Breast epithelium (tissue), 4 donors: ENCODE results near the gene OTUD3. TPM values are rescaled to one million over a fixed set of nuclear protein-coding genes. Genes with fewer than 3 reads are reported as not detected.
"Not testable (repeated sequence)": the region's sequence is repeated elsewhere in the genome, so short reads cannot be mapped to it uniquely, and the experiment has no call there.

Experiments
- DNase-seq, 2 donors: peaks; one replicate each; pipeline ENCODE4 v3.0.0-alpha.2; 2019; ENCODE audit warnings: low spot score in 2 of 2
- H3K27ac ChIP-seq, 2 donors: fragments of 200-600 bp; sonication (generic) in 1 of 2; one replicate each; pipeline ENCODE4 v1.5.1; 2016 to 2019; ENCODE audit warnings: mild to moderate bottlenecking in 1 of 2
- H3K27me3 ChIP-seq, 2 donors: fragments of 200-600 bp; sonication (generic) in 1 of 2; one replicate each; pipeline versions ENCODE4 v1.5.1 to v1.6.0; 2017 to 2019; ENCODE audit warnings: control low read depth in 1 of 2, mild to moderate bottlenecking in 1 of 2
- H3K36me3 ChIP-seq: fragments of 200-600 bp; one replicate; pipeline ENCODE4 v1.5.1; 2019
- H3K4me1 ChIP-seq, 2 donors: fragments of 200-600 bp; sonication (generic); one replicate each; pipeline ENCODE4 v1.5.1; 2016 to 2019; ENCODE audit warnings: control low read depth in 1 of 2
- H3K4me3 ChIP-seq, 3 donors: fragments of 200-600 bp; sonication (generic); 1 replicate in 2 of 3; 2 replicates in 1 of 3; pipeline ENCODE4 v1.5.1; 2016 to 2019; ENCODE audit warnings: mild to moderate bottlenecking in 3 of 3, moderate library complexity in 2 of 3
- H3K9me3 ChIP-seq, 2 donors: fragments of 200-600 bp; sonication (generic) in 1 of 2; one replicate each; pipeline ENCODE4 v1.5.1; 2016 to 2019; ENCODE audit warnings: control low read depth in 1 of 2
- CTCF ChIP-seq, 3 donors: fragments of 450-650 bp; IDR thresholded peaks; one replicate each; pipeline ENCODE4 v1.5.1; 2016 to 2017; ENCODE audit warnings: antibody characterized with exemption in 3 of 3, mild to moderate bottlenecking in 3 of 3, moderate library complexity in 3 of 3
- POLR2A ChIP-seq: fragments of 450-650 bp; IDR thresholded peaks from one replicate; pipeline ENCODE4 v1.6.1; 2016; ENCODE audit warnings: antibody characterized with exemption, mild to moderate bottlenecking, moderate library complexity
- POLR2AphosphoS5 ChIP-seq, 3 donors: sonication (generic); formaldehyde crosslinking; IDR thresholded peaks; one replicate each; pipeline ENCODE4 v1.6.1; 2017; ENCODE audit warnings: antibody characterized with exemption in 3 of 3
- intact Hi-C: fragments of 100-400 bp; cut with DNase I; formaldehyde crosslinking; loops from one replicate; pipeline ENCODE4 v1.15.1; 2023; ENCODE audit warnings: low total_unique reads
- total RNA-seq, 3 donors: library from RNA; depleted of rRNA; stranded (reverse); fragments of >200 nt; gene quantifications; one replicate each; pipeline ENCODE4 v1.1.0, GENCODE V29; 2016

OTUD3 gene
- total RNA-seq, 3 donors from 2014 or later = 5.8 to 11.1 (median 8.5) TPM

- no peaks in the 10 kb centered on the region for H3K27me3 ChIP-seq
- intact Hi-C loops = no loop called here
- H3K27ac ChIP-seq = no peak overlapping the region
- no peak overlapping the region for H3K4me3 ChIP-seq
- H3K9me3 ChIP-seq = no peaks in the 10 kb centered on the region
- H3K4me1 ChIP-seq = peaks cover 0 to 12% of the 10 kb centered on the region in 2 donors
- DNase-seq = no peak
- no peaks in the 10 kb centered on the region for H3K36me3 ChIP-seq
- TF ChIP-seq POLR2A (no peak), POLR2AphosphoS5 (IDR thresholded peaks at IDR 0.05) (no peak), CTCF (IDR thresholded peaks at IDR 0.05) (no peak)
These were observed 3.0 kb upstream of the OTUD3 start for GRCh38 chr1:19879227-19879626.

- Histone ChIP-seq H3K9me3 (no peaks in the 10 kb centered on the region), H3K4me1 (peaks cover 0 to 12% of the 10 kb centered on the region in 2 donors), H3K27ac (no peak overlapping the region), H3K27me3 (no peaks in the 10 kb centered on the region), H3K36me3 (no peaks in the 10 kb centered on the region), H3K4me3 (no peak overlapping the region)
- intact Hi-C loops = no loop called here
- TF ChIP-seq POLR2AphosphoS5 (IDR thresholded peaks at IDR 0.05) (no peak), CTCF (IDR thresholded peaks at IDR 0.05) (no peak), POLR2A (no peak)
- DNase-seq = no peak
These were observed 2.5 kb upstream of the OTUD3 start for GRCh38 chr1:19879661-19880060.

- H3K27ac ChIP-seq, H3K4me3 ChIP-seq, intact Hi-C loops, H3K9me3 ChIP-seq, H3K36me3 ChIP-seq, H3K27me3 ChIP-seq, DNase-seq: not testable (repeated sequence)
- peaks cover 0 to 12% of the 10 kb centered on the region in 2 donors for H3K4me1 ChIP-seq
These were observed 1.4 kb upstream of the OTUD3 start for GRCh38 chr1:19880841-19881240.

GRCh38 chr1:19884312-19884711 lies 2.1 kb downstream of the OTUD3 start:
- no peaks in the 10 kb centered on the region for H3K27me3 ChIP-seq
- no peaks in the 10 kb centered on the region for H3K36me3 ChIP-seq
- no peak for DNase-seq
- no peak overlapping the region for H3K27ac ChIP-seq
- no peak for TF ChIP-seq POLR2A
- no peak for TF ChIP-seq POLR2AphosphoS5 (IDR thresholded peaks at IDR 0.05)
- TF ChIP-seq CTCF (IDR thresholded peaks at IDR 0.05) = no peak
- peaks cover 0 to 12% of the 10 kb centered on the region in 2 donors for H3K4me1 ChIP-seq
- intact Hi-C loops = no loop called here
- no peaks in the 10 kb centered on the region for H3K9me3 ChIP-seq
- H3K4me3 ChIP-seq = no peak overlapping the region

- no peak for TF ChIP-seq POLR2A
- no peak for TF ChIP-seq POLR2AphosphoS5 (IDR thresholded peaks at IDR 0.05)
- TF ChIP-seq CTCF (IDR thresholded peaks at IDR 0.05) = no peak
- no peak for DNase-seq
- Histone ChIP-seq H3K4me3 (no peak overlapping the region), H3K27me3 (no peaks in the 10 kb centered on the region), H3K9me3 (no peaks in the 10 kb centered on the region), H3K4me1 (peaks cover 0 to 12% of the 10 kb centered on the region in 2 donors), H3K27ac (no peak overlapping the region), H3K36me3 (no peaks in the 10 kb centered on the region)
- intact Hi-C loops = no loop called here
These were observed 3.6 kb downstream of the OTUD3 start for GRCh38 chr1:19885821-19886220.

GRCh38 chr1:19888112-19888511 lies 5.9 kb downstream of the OTUD3 start:
- H3K4me1 ChIP-seq = peaks cover 0 to 10% of the 10 kb centered on the region in 2 donors
- no peak overlapping the region for H3K4me3 ChIP-seq
- no peak for TF ChIP-seq POLR2AphosphoS5 (IDR thresholded peaks at IDR 0.05)
- TF ChIP-seq POLR2A = no peak
- no peak for TF ChIP-seq CTCF (IDR thresholded peaks at IDR 0.05)
- H3K27me3 ChIP-seq = no peaks in the 10 kb centered on the region
- peak overlapping the region in 1 of 2 donors; percentile 5 for H3K27ac ChIP-seq
- no peaks in the 10 kb centered on the region for H3K9me3 ChIP-seq
- no peaks in the 10 kb centered on the region for H3K36me3 ChIP-seq
- intact Hi-C loops = no loop called here
- no peak for DNase-seq
